ENCODE results near the gene SLC44A2.

GRCh38 chr19:10612499-10613119 is 12.7 kb upstream of the SLC44A2 start:
- TF ChIP-seq EZH2phosphoT487 (IDR thresholded peaks at IDR 0.05; ENCODE audit: unreplicated experiment), result no peak
- no peak for TF ChIP-seq CTCF (conservative IDR thresholded peaks at IDR 0.05; ENCODE audit: low read depth in 2 of 2)
- TF ChIP-seq JUNB (IDR thresholded peaks at IDR 0.05; ENCODE audit: unreplicated experiment), result no peak
- TF ChIP-seq REST (IDR thresholded peaks at IDR 0.05; ENCODE audit: unreplicated experiment), result no peak
- TF ChIP-seq POLR2AphosphoS5 (IDR thresholded peaks at IDR 0.05; ENCODE audit: low read depth), result no peak
- no peak for TF ChIP-seq EZH2 (IDR thresholded peaks at IDR 0.05; ENCODE audit: low read depth, unreplicated experiment)
- TF ChIP-seq ETS1 (IDR thresholded peaks at IDR 0.05), result no peak
- TF ChIP-seq CREB1 (CRISPR knock-in tag; IDR thresholded peaks at IDR 0.05; ENCODE audit: low read depth), result no peak
- no peak for TF ChIP-seq ZNF114 (CRISPR knock-in tag; IDR thresholded peaks at IDR 0.05)
- TF ChIP-seq ZNF331 (CRISPR knock-in tag; IDR thresholded peaks at IDR 0.05; ENCODE audit: low read depth), result no peak
- no peak for TF ChIP-seq NANOG (IDR thresholded peaks at IDR 0.05; ENCODE audit: borderline replicate concordance)
